ENCODE data around the gene SMG7.

SMG7 gene

DNA sequence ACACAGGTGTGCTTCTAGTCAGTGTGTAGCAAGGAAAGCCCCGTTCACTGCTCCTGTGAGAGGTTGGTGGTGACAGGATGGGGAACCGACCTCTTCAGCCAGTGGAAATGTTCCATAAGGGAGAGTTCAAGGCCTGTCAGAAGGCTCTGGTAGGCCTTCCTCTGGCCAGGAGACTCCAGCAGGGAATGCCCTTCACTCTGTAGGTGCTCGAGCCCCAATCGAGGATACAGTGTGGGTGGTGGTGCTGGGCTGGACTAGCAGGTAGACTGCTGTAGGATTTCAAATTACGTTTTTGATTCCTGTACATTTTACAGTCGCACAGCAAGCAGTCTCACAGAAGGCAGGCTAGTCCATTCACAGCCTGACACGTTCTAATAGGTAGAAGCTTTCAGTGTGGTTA is 80.1 kb downstream of the SMG7 start:
- TF ChIP-seq GATA2 (IDR thresholded peaks at IDR 0.05; ENCODE audit: low read depth, low read length), result no peak
- no peak for TF ChIP-seq GATA3 (IDR thresholded peaks at IDR 0.05; ENCODE audit: low read depth, low read length)

DNA sequence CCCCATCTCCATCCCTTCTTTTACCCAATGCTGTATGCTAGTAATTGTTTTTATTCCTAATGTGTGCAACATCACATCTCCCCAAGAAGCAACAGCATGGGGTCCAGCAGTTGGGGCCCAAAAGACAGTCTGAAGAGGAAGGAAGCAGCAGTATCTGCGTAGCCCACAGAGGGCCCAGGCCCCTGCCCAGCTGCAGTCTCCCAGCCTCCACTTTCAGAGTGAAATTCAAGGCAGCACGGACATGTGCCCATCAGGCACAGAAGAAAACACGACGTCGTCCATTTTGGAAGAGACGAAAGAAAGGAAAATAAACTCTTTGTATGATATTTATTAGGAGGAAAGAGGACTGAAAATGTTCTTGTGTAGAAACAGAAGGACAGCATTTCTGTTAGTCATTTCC is 80.6 kb downstream of the SMG7 start:
- TF ChIP-seq GATA2 (IDR thresholded peaks at IDR 0.05; ENCODE audit: low read depth, low read length) (no peak), GATA3 (IDR thresholded peaks at IDR 0.05; ENCODE audit: low read depth, low read length) (no peak)

DNA sequence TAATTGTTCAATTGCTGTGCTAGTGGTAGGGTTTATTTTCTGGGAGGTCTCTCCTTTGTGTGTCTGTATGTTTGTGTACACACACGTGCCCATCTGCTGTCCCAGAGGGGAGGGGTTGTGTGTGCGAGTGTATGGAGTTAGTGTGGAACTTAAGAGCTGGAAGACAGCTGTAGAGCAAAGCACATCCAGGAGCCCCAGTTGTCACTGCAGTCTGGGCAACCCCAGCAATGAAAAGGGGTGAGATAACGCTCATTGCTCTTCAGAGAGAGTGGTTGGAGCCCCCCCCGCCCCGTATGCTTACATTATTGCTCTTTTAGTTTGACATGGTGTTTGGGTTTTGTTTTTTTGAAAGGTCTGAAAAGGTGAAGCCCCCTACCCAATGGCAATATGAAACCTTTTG is 81.0 kb downstream of the SMG7 start:
- no peak for TF ChIP-seq GATA2 (IDR thresholded peaks at IDR 0.05; ENCODE audit: low read depth, low read length)
- TF ChIP-seq GATA3 (IDR thresholded peaks at IDR 0.05; ENCODE audit: low read depth, low read length), result no peak

DNA sequence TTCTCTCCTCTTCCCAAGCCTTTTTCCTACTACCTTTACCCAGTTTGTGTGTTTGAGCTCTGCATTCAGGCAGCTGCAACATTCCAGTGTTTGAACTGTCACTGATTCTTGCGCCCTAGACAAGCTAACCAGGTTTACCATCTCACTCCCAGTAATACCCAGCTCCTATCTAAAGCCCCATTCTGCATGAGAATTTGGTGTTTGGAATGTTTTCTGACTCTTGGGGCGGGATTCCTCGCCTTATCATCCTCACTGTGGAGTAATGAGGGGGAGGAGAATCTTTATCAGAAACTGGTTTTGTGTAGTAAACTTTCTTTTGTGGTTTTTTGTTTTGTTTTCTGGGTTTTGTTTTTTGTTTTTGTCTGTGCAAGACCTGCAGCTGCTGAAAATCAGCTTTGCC is 81.5 kb downstream of the SMG7 start:
- no peak for TF ChIP-seq GATA3 (IDR thresholded peaks at IDR 0.05; ENCODE audit: low read depth, low read length)
- TF ChIP-seq GATA2 (IDR thresholded peaks at IDR 0.05; ENCODE audit: low read depth, low read length), result no peak

DNA sequence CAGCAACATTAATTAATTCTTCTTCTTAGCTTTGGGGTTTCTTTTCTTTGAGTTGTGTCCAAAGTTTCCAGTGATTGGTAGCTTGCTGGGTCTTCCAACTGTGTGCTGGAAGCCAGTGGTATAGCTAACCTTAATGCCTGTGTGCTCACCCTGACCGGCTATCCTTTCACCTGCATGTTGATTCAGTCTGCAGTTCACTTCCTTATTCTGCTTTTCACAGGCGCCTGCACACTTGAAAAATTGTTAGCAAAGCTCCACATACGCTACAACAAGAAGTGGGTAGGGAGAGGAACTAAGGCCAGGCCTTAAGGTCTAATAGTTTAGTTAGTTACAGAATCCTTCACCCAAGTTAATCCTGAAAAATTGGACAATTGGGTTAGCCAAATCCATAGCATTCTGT is 82.3 kb downstream of the SMG7 start:
- TF ChIP-seq GATA2 (IDR thresholded peaks at IDR 0.05; ENCODE audit: low read depth, low read length), result no peak
- TF ChIP-seq GATA3 (IDR thresholded peaks at IDR 0.05; ENCODE audit: low read depth, low read length), result no peak

DNA sequence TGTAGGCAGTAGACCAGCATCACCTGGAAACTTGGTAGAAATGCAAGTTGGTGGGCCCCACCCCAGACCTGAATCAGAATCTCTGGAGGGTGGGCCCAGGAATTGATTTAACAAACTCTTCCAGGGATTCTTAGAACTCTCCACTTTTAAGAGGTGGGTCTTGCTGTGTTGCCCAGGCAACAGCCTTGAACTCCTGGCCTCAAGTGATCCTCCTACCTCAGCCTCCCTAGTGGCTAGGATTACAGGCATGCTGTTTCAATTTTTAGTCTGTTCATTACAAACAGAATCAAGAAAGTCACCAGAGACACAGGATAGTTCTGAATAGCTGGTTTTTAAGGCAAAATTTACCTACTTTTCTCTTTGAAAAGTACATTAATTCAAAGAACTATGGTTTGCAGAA is 86.8 kb downstream of the SMG7 start:
- TF ChIP-seq GATA3 (IDR thresholded peaks at IDR 0.05; ENCODE audit: low read depth, low read length) (no peak), GATA2 (IDR thresholded peaks at IDR 0.05; ENCODE audit: low read depth, low read length) (no peak)

DNA sequence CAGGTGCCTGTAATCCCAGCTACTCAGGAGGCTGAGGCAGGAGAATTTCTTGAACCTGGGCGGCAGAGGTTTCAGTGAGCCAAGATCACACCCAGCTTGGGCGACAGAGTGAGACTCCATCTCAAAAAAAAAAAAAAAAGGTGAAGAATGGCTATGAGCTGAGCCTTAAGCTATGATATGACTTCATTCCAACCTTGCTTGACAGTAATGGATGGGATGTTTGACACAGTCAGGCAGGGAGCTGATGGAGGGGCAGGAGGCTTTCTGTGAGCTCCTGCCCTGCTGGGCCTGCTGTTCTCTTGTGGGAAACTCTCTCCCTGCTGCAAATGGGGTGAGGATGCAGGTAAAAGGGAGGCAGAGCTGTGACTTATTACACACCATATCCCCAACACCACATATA is 90.4 kb downstream of the SMG7 start:
- TF ChIP-seq GATA3 (IDR thresholded peaks at IDR 0.05; ENCODE audit: low read depth, low read length) (no peak), GATA2 (IDR thresholded peaks at IDR 0.05; ENCODE audit: low read depth, low read length) (no peak)

DNA sequence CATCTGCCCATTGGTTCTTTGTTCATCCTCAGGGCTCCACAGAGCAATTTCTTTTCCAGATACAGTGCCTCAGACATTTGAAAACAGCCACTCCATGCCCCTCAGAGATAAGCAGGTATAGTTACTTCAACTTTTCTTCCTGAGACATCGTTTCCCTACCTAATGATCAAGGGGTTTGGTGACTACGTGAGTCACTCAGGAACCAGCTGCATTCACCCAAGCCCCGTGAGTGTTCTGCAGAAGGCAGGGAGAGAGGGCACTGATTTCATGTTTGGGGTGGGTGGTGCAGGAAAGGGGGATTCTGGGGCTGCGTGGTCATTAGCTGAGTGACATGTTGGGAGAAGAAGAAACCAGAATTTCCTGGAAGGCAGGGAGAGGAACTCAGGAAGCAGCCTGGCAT is 93.0 kb downstream of the SMG7 start:
- no peak for TF ChIP-seq GATA2 (IDR thresholded peaks at IDR 0.05; ENCODE audit: low read depth, low read length)
- no peak for TF ChIP-seq GATA3 (IDR thresholded peaks at IDR 0.05; ENCODE audit: low read depth, low read length)

DNA sequence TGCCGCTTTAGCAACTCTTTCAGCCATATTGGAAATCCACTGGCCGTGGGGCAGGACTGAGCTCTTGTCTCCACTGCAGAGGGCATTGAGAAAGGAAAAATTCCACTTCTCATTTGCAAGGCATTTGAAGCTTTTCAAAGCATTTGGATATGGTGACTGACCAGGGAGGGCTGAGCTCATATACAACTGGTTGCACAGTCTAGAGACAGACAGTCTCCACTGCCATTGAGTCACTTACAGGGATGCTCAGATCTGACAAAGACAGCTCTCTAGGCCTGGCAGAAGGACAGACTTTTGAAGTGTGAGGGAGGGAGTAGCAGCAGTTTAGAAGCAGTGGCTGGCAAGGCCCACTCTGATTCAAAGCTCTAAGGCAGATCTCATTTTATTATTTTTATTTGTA is 93.7 kb downstream of the SMG7 start:
- TF ChIP-seq GATA3 (IDR thresholded peaks at IDR 0.05; ENCODE audit: low read depth, low read length) (no peak), GATA2 (IDR thresholded peaks at IDR 0.05; ENCODE audit: low read depth, low read length) (no peak)

DNA sequence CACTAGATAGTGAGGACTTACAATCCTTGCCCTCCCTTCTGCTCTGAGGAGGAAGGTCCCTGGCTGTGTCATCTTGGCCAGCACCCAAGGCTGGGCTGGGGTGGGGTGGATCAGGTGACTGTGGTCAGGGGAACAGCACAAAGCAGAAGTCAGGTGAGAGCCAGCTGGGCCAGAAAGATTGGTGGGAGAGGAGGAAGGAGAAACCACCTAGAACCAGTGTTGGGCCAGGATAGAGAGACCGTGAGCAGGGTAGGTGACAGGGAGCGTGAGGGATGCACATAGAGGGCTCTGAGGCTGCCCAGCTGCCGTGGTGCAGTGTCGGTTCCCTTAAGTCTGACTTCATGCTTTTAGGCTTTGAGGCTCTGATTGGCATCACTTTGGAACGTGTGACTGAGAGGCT is 95.3 kb downstream of the SMG7 start:
- no peak for TF ChIP-seq GATA3 (IDR thresholded peaks at IDR 0.05; ENCODE audit: low read depth, low read length)
- TF ChIP-seq GATA2 (IDR thresholded peaks at IDR 0.05; ENCODE audit: low read depth, low read length), result no peak

DNA sequence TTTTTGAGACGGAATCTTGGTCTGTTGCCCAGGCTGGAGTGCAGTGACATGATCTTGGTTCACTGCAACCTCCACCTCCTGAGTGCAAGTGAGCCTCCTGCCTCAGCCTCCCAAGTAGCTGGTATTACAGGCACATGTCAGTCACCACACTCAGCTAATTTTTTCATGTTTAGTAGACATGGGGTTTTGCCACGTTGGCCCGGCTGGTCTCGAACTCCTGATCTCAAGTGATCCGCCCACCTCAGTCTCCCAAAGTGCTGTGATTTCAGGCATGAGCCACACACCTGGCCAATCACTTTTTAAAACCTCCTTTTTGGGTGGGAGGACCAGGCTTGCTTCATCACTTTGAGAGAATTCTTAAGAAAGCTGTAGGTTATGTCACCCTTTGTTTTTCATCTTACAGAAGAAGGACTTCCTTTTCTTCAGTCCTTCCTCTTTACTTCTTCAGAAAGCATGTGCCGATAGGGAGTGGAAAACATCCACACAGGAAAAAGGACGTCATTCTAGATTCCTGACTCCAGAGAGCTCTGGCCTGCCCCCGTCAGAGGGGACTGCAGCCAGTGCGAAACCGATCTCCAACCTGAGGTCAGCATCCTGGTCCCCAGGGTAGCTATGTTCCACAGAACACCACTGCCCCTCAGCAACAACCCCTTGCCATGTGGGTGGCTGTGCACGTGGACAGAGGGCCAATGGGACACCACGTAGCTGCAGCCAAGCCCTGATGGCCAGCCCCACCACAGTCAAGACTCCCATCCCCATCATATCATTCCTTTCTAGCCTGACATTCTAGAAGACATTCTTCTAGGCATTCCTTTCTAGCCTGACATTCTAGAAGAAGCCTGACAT is 96.1 kb downstream of the SMG7 start:
- no peak for TF ChIP-seq GATA3 (IDR thresholded peaks at IDR 0.05; ENCODE audit: low read depth, low read length)
- no peak for TF ChIP-seq GATA2 (IDR thresholded peaks at IDR 0.05; ENCODE audit: low read depth, low read length)

DNA sequence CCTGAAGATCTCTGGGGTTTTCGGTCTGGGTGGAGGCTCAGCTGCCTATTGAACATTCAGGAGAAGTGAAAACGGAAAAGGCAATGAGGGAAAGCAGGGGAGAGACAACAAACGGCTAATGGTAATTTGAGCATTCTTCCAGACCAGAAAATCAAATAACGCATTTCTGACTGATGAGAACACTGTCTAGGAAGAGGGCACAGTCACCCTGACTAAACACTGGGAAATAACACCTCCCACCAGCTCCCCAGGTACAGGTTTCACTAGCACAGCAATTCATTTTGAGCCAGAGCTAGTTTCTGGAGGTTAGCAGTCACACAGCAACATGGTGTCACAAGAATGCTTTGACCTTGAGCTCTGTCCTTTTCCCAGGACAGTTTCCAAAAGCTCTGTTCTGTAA is 96.8 kb downstream of the SMG7 start:
- TF ChIP-seq GATA2 (IDR thresholded peaks at IDR 0.05; ENCODE audit: low read depth, low read length), result no peak
- TF ChIP-seq GATA3 (IDR thresholded peaks at IDR 0.05; ENCODE audit: low read depth, low read length), result no peak

DNA sequence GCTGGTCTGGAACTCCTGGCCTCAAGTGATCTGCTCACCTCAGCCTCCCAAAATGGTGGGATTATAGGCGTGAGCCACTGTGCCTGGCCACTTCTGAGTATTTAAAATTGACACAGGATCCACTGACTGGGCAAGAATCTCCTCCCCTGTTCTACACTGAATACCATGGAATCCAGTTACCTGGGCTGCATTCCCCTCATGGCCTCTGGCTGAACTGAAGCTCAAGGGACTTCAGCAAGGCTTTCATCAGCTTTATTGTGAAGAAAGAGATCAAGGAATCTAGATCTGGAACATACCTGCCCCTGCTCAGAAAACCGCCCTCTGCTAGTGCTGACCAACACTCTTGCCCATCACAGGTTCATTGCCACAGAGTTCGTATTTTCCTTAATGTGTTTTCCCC is 97.5 kb downstream of the SMG7 start:
- no peak for TF ChIP-seq GATA3 (IDR thresholded peaks at IDR 0.05; ENCODE audit: low read depth, low read length)
- no peak for TF ChIP-seq GATA2 (IDR thresholded peaks at IDR 0.05; ENCODE audit: low read depth, low read length)

DNA sequence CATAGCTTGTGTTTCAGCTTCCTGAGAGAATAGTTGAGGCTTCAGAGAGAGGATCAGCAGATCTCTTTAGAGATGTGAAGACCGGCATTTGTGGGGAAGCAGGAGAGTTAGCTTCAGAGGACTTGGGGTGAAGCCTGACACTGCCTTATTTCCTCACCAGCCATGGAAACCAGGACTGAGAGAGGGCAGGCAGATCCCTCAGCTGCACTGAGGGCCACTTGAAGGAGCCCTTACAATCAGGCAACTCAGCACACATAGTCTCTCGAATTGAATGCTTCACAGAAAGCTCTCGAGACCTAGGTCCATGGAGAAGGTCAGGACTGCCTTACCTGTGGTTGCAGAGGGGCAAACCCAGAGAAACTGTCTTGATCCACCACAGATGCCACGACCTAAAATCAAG is 98.2 kb downstream of the SMG7 start:
- TF ChIP-seq GATA3 (IDR thresholded peaks at IDR 0.05; ENCODE audit: low read depth, low read length) (no peak), GATA2 (IDR thresholded peaks at IDR 0.05; ENCODE audit: low read depth, low read length) (no peak)

DNA sequence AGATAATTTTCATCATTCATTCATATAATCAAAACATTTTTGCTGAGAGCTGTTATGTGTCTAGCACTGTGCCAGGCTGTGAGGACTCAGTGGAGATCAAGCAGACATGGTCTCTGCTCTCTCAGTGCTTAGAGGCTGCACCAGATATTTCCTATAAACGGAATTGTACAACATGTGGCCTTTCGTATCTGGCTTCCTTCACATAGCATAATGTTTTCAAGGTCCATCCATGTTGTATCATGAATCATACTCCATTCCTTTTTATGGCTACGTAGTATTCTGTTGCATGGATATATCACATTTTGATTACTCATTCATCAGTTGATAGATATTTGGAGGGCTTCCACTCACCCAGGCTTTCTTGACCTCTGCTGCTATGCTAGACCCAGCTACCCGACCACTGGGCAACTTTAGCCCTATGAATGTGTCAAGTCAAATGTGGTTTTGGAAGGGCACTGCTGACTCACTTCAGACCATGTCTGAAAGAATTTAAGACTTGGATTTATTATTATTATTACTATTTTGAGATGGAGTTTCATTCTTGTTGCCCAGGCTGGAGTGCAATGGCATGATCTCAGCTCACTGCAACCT is 99.5 kb downstream of the SMG7 start:
- no peak for TF ChIP-seq GATA2 (IDR thresholded peaks at IDR 0.05; ENCODE audit: low read depth, low read length)
- no peak for TF ChIP-seq GATA3 (IDR thresholded peaks at IDR 0.05; ENCODE audit: low read depth, low read length)
